ENCODE results near the gene FRMD4B. TPM values are rescaled to one million over a fixed set of nuclear protein-coding genes. Genes with fewer than 3 reads are reported as not detected.
"Not testable (repeated sequence)": the region's sequence is repeated elsewhere in the genome, so short reads cannot be mapped to it uniquely, and the experiment has no call there.

The FRMD4B gene
- total RNA-seq, 1 donor from 2014 or later = 20.9 TPM

- intact Hi-C loops (cut with micrococcal nuclease) = loop anchor here (1.0 kb wide), 1 partner anchor 86 kb away; no protein-coding TSS in a partner anchor
Measured at GRCh38 chr3:69324362-69325025, 61.4 kb downstream of the FRMD4B start.

GRCh38 chr3:69323941-69324340, 61.9 kb downstream of the FRMD4B start:
- intact Hi-C loops (cut with micrococcal nuclease) = loop anchor here (1.0 kb wide), 1 partner anchor 86 kb away; no protein-coding TSS in a partner anchor

GRCh38 chr3:69322512-69322911, 63.4 kb downstream of the FRMD4B start:
- intact Hi-C loops (cut with micrococcal nuclease) = not testable (repeated sequence)

GRCh38 chr3:69322158-69322509, 63.8 kb downstream of the FRMD4B start:
- intact Hi-C loops (cut with micrococcal nuclease) = no loop called here

GRCh38 chr3:69321301-69322157, 64.4 kb downstream of the FRMD4B start:
- intact Hi-C loops (cut with micrococcal nuclease) = no loop called here

GRCh38 chr3:69320871-69321271, 65.0 kb downstream of the FRMD4B start:
- intact Hi-C loops (cut with micrococcal nuclease) = no loop called here

- intact Hi-C loops (cut with micrococcal nuclease) = no loop called here
Measured at GRCh38 chr3:69319652-69320051, 66.2 kb downstream of the FRMD4B start.

GRCh38 chr3:69318410-69318809, 67.5 kb downstream of the FRMD4B start:
- intact Hi-C loops (cut with micrococcal nuclease) = no loop called here

- intact Hi-C loops (cut with micrococcal nuclease) = no loop called here
Measured at GRCh38 chr3:69313251-69313650, 72.6 kb downstream of the FRMD4B start.

- intact Hi-C loops (cut with micrococcal nuclease) = loop anchor here (10.0 kb wide), 1 partner anchor 295 kb away; the partner anchor contains the start of gene EOGT
Measured at GRCh38 chr3:69309814-69310213, 76.1 kb downstream of the FRMD4B start.

GRCh38 chr3:69306239-69307185, 79.4 kb downstream of the FRMD4B start:
- intact Hi-C loops (cut with micrococcal nuclease) = loop anchor here (1.0 to 10.0 kb wide), 6 partner anchors 20 to 292 kb away; partner anchors contain the start of gene EOGT

- intact Hi-C loops (cut with micrococcal nuclease) = loop anchor here (10.0 kb wide), 1 partner anchor 290 kb away; the partner anchor contains the start of gene EOGT
Measured at GRCh38 chr3:69305011-69305410, 80.9 kb downstream of the FRMD4B start.

GRCh38 chr3:69304396-69304795, 81.5 kb downstream of the FRMD4B start:
- intact Hi-C loops (cut with micrococcal nuclease) = loop anchor here (10.0 kb wide), 1 partner anchor 290 kb away; the partner anchor contains the start of gene EOGT

GRCh38 chr3:69300296-69300695, 85.6 kb downstream of the FRMD4B start:
- intact Hi-C loops (cut with micrococcal nuclease) = loop anchor here (10.0 kb wide), 1 partner anchor 285 kb away; the partner anchor contains the start of gene EOGT

GRCh38 chr3:69299344-69299743, 86.5 kb downstream of the FRMD4B start:
- intact Hi-C loops (cut with micrococcal nuclease) = no loop called here

- intact Hi-C loops (cut with micrococcal nuclease) = no loop called here
Measured at GRCh38 chr3:69297501-69297900, 88.4 kb downstream of the FRMD4B start.

GRCh38 chr3:69296995-69297394, 88.9 kb downstream of the FRMD4B start:
- intact Hi-C loops (cut with micrococcal nuclease) = no loop called here

- intact Hi-C loops (cut with micrococcal nuclease) = no loop called here
Measured at GRCh38 chr3:69294014-69294766, 91.7 kb downstream of the FRMD4B start.

- intact Hi-C loops (cut with micrococcal nuclease) = no loop called here
Measured at GRCh38 chr3:69292959-69293574, 92.8 kb downstream of the FRMD4B start.

- intact Hi-C loops (cut with micrococcal nuclease) = no loop called here
Measured at GRCh38 chr3:69292185-69292584, 93.7 kb downstream of the FRMD4B start.

Data from T-helper 2 cell treated with Interferon-gamma antibody and Interleukin-4, amounts not matched to agents 100 ng/mL and 5 ng/mL, for 36 hours (primary cell).